Measurements from ENCODE around the gene RASD2. TPM values are rescaled to one million over a fixed set of nuclear protein-coding genes. Genes with fewer than 3 reads are reported as not detected.

RASD2 gene
- total RNA-seq, 4 donors from 2014 or later = 8.5 to 19.7 (median 13.9) TPM

DNA sequence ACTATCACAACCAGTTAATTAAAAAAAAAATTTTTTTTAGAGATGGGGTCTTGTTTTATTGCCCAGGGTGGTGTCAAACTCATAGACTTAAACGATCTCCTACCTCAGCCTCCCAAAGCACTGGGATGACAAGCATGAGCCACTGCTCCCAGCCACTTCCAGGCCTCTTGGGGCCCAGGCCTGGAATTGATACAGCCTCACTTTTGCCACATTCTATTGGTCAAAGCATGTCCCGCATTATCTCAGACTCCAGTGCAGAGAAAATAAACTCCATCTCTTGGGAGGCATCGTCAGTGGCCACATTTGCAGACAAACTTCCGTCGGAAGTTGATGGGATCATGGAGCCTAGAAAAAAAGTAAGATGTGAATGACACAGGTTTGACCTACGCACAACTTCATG is 9.4 kb upstream of the RASD2 start:
- TF ChIP-seq EP300 (IDR thresholded peaks at IDR 0.05; ENCODE audit: low read depth) = no peak
- no peak for TF ChIP-seq POLR2AphosphoS5 (IDR thresholded peaks at IDR 0.05)
- DNase-seq = no peak

DNA sequence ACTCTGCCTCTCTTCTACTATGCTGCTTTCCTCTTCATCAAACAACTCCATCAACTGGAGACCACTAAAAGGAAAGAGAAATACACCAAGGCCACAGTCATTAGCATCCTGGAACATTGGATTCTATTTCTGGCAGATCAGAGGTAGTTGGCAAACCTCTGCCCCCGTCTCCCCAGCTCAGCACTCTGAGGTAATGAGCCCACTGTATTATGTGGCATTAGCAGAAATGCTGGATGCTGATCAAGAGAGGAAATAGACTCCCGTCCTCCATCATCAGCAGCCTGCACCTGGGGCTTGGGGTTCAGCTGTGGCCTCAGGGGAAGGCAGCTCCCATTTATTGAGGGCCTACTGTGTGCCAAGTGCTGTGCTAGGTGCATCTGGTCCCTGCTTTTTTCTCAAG is 9.0 kb upstream of the RASD2 start:
- TF ChIP-seq POLR2A (IDR thresholded peaks at IDR 0.05) (no peak), POLR2AphosphoS5 (IDR thresholded peaks at IDR 0.05) (no peak)
- Histone ChIP-seq H3K27me3 (no peaks in the 10 kb centered on the region), H3K36me3 (no peaks in the 10 kb centered on the region), H3K27ac (no peak overlapping the region), H3K9me3 (no peaks in the 10 kb centered on the region), H3K4me1 (peaks cover 0 to 10% (median 7%) of the 10 kb centered on the region in 4 donors), H3K4me3 (no peak overlapping the region)
- in situ Hi-C loops (cut with MboI; ENCODE audit: low pct_ligation_motif_present in 1 of 4, low pct_unique_long_range_greater_than_20kb in 1 of 4, low sequenced_read_pairs in 3 of 4) (no loop called here), intact Hi-C loops (cut with DNase I; ENCODE audit: low total_unique reads) (no loop called here)
- no peak for DNase-seq
- WGBS, 2 donors (ENCODE audit: low coverage in 1 of 2) = 85% methylated on average over 2 of the region's 2 CpGs; no CpG with 5 or more reads in 1 of the 2 donors

More for the DNA sequence above, 9.4 kb upstream of the RASD2 start:
- intact Hi-C loops (cut with DNase I; ENCODE audit: low total_unique reads) (no loop called here), in situ Hi-C loops (cut with MboI; ENCODE audit: low pct_ligation_motif_present in 1 of 4, low pct_unique_long_range_greater_than_20kb in 1 of 4, low sequenced_read_pairs in 3 of 4) (no loop called here)
- no peak overlapping the region for H3K4me3 ChIP-seq
- no peaks in the 10 kb centered on the region for H3K36me3 ChIP-seq
- H3K27me3 ChIP-seq = no peaks in the 10 kb centered on the region
- 80 to 95% methylated on average over 1 to 6 of the region's 6 CpGs for WGBS, 2 donors (ENCODE audit: low coverage in 1 of 2)
- no peaks in the 10 kb centered on the region for H3K9me3 ChIP-seq
- H3K27ac ChIP-seq = no peak overlapping the region
- peaks cover 0 to 7% (median 5%) of the 10 kb centered on the region in 4 donors for H3K4me1 ChIP-seq

DNA sequence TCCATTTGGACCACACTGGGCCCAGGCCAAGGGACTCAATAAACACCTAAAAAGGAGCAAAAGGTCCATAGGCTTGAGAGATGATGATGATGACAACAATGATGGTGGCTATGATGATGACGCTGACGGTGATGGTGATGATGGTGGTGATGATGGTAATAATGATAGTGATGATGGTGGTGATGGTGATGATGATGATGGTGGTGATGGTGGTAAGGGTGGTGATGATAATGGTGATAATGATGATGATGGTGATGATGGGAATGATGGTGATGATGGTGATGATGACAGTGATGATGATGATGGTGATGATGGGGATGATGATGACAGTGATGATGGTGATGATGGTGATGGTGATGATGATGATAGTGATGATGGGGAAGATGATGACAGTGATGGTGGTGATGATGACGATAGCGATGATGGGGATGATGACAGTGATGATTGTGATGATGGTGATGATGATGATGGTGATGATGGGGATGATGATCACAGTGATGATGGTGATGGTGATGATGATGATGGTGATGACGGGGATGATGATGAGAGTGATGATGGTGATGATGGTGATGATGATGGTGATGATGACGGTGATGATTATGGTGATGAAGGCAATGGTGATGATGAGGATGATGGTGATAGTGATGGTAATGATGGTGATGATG is 7.1 kb upstream of the RASD2 start:
- H3K36me3 ChIP-seq = no peaks in the 10 kb centered on the region
- TF ChIP-seq POLR2A (IDR thresholded peaks at IDR 0.05) (no peak), CTCF (IDR thresholded peaks at IDR 0.05) (no peak), EP300 (IDR thresholded peaks at IDR 0.05; ENCODE audit: low read depth) (no peak), POLR2AphosphoS5 (IDR thresholded peaks at IDR 0.05) (no peak)
- no peak overlapping the region for H3K27ac ChIP-seq
- no peak overlapping the region for H3K4me3 ChIP-seq
- intact Hi-C loops (cut with DNase I; ENCODE audit: low total_unique reads) = no loop called here
- no peak for DNase-seq
- peaks cover 0 to 10% (median 7%) of the 10 kb centered on the region in 4 donors for H3K4me1 ChIP-seq
- H3K27me3 ChIP-seq = no peaks in the 10 kb centered on the region
- no peaks in the 10 kb centered on the region for H3K9me3 ChIP-seq
- 88 to 94% methylated on average over 6 of the region's 6 CpGs for WGBS, 2 donors (ENCODE audit: low coverage in 1 of 2)
- in situ Hi-C loops (cut with MboI; ENCODE audit: low pct_ligation_motif_present in 1 of 4, low pct_unique_long_range_greater_than_20kb in 1 of 4, low sequenced_read_pairs in 3 of 4) = no loop called here

DNA sequence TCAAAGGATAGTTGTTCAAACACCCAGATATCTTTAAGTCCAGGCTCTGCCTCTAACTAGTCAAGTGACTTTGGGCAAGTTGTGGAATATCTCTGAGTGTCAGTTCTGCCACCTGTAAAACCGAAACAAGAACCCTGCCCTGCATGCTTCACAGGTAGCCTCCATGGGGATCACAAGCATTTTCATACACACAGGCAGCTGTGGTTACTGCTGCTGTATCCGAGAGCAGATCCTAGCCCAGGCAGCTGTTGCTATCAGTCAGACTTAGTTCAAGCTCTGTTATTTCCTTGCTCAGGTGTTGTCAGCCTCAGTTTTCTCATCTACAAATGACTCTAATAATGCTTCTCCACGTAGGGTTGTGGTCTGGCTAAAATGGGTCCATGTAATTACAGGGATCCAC is 6.5 kb upstream of the RASD2 start:
- intact Hi-C loops (cut with DNase I; ENCODE audit: low total_unique reads) = no loop called here
- no peak for TF ChIP-seq EP300 (IDR thresholded peaks at IDR 0.05; ENCODE audit: low read depth)
- H3K36me3 ChIP-seq = no peaks in the 10 kb centered on the region
- in situ Hi-C loops (cut with MboI; ENCODE audit: low pct_ligation_motif_present in 1 of 4, low pct_unique_long_range_greater_than_20kb in 1 of 4, low sequenced_read_pairs in 3 of 4) = no loop called here
- no peaks in the 10 kb centered on the region for H3K9me3 ChIP-seq
- H3K27me3 ChIP-seq = no peaks in the 10 kb centered on the region
- peaks cover 0 to 10% (median 7%) of the 10 kb centered on the region in 4 donors for H3K4me1 ChIP-seq
- H3K4me3 ChIP-seq = no peak overlapping the region
- H3K27ac ChIP-seq = no peak overlapping the region
- 65% methylated on average over 3 of the region's 3 CpGs; no CpG with 5 or more reads in 1 of the 2 donors for WGBS, 2 donors (ENCODE audit: low coverage in 1 of 2)
- DNase-seq = no peak

GRCh38 chr22:35537232-35537631 is 3.4 kb upstream of the RASD2 start:
- no peak overlapping the region for H3K27ac ChIP-seq
- WGBS, 2 donors (ENCODE audit: low coverage in 1 of 2) = 49 to 60% methylated on average over 6 to 7 of the region's 7 CpGs
- DNase-seq = no peak
- TF ChIP-seq CTCF (IDR thresholded peaks at IDR 0.05) = no peak
- no peak for TF ChIP-seq EP300 (IDR thresholded peaks at IDR 0.05; ENCODE audit: low read depth)
- no peak for TF ChIP-seq POLR2AphosphoS5 (IDR thresholded peaks at IDR 0.05)
- TF ChIP-seq POLR2A (IDR thresholded peaks at IDR 0.05) = no peak
- no peaks in the 10 kb centered on the region for H3K9me3 ChIP-seq
- in situ Hi-C loops (cut with MboI; ENCODE audit: low pct_ligation_motif_present in 1 of 4, low pct_unique_long_range_greater_than_20kb in 1 of 4, low sequenced_read_pairs in 3 of 4) = no loop called here
- peaks cover 18% of the 10 kb centered on the region for H3K27me3 ChIP-seq
- H3K4me1 ChIP-seq = peaks cover 5 to 33% (median 22%) of the 10 kb centered on the region in 4 donors
- no peaks in the 10 kb centered on the region for H3K36me3 ChIP-seq
- no peak overlapping the region for H3K4me3 ChIP-seq
- intact Hi-C loops (cut with DNase I; ENCODE audit: low total_unique reads) = no loop called here

Measured in transverse colon (tissue), 4 donors.